Left lung (tissue), 10 donors: ENCODE data around the gene MLNR. TPM values are rescaled to one million over a fixed set of nuclear protein-coding genes. Genes with fewer than 3 reads are reported as not detected.

ENCODE experiments used
- ATAC-seq: fragments of 200-7000 bp; cut with Tn5 transposase; one replicate; pipeline ENCODE4 v1.9.1; 2020; ENCODE audit warnings: moderate library complexity
- DNase-seq, 4 donors: peaks; one replicate each; pipeline ENCODE4 v3.0.0-alpha.2; 2013 to 2020
- H3K27ac ChIP-seq, 2 donors: fragments of 200-600 bp; sonication (generic) in 1 of 2; one replicate each; pipeline versions ENCODE4 v1.5.0 to v1.8.0; 2020 to 2021
- H3K27me3 ChIP-seq, 2 donors: fragments of 200-600 bp; sonication (generic) in 1 of 2; one replicate each; pipeline versions ENCODE4 v1.5.0 to v1.8.0; 2020 to 2021
- H3K36me3 ChIP-seq, 2 donors: fragments of 200-600 bp; sonication (generic) in 1 of 2; one replicate each; pipeline versions ENCODE4 v1.5.0 to v1.8.0; 2020 to 2021
- H3K4me1 ChIP-seq, 2 donors: fragments of 200-600 bp; one replicate each; pipeline ENCODE4 v1.8.0; 2021
- H3K4me3 ChIP-seq, 2 donors: fragments of 200-600 bp; sonication (generic) in 1 of 2; one replicate each; pipeline versions ENCODE4 v1.5.0 to v1.8.0; 2020 to 2021; ENCODE audit warnings: mild to moderate bottlenecking in 1 of 2
- H3K9me3 ChIP-seq, 2 donors: fragments of 200-600 bp; sonication (generic) in 1 of 2; one replicate each; pipeline versions ENCODE4 v1.5.0 to v1.8.0; 2020 to 2021
- intact Hi-C, 2 donors: fragments of 100-400 bp; cut with DNase I; formaldehyde crosslinking; loops; one replicate each; pipeline versions ENCODE4 v1.11.2 to v1.14.2; 2022
- polyA plus RNA-seq, 6 donors: library from polyadenylated mRNA; unstranded; fragments of 120-200 nt; gene quantifications; one replicate each; pipeline ENCODE4 v1.2.1, GENCODE V29; 2013; ENCODE audit not compliant: insufficient read length in 6 of 6
- total RNA-seq, 2 donors: library from RNA; stranded (reverse); fragmentation: NEBNext Ultra II Directional; extraction: Animal tissue kit (Norgen Biotek cat#: 25700); gene quantifications; one replicate each; pipeline ENCODE4 v1.2.1, GENCODE V29; 2021
- TF ChIP-seq, protein P1 (sequence below), 2 donors: fragments of 200-600 bp; sonication (generic) in 1 of 2; IDR thresholded peaks; one replicate each; pipeline versions ENCODE4 v1.5.0 to v1.8.0; 2021; ENCODE audit warnings: antibody characterized with exemption in 2 of 2
- donor health status: DM: no; HTN: yes; CAD: no.
- donor health status: DM: no; HTN: no; CAD: no.

MLNR gene
- total and polyA plus RNA-seq, 8 donors: 0.13 to 0.31 (median 0.17) TPM; not detected in 3

DNA sequence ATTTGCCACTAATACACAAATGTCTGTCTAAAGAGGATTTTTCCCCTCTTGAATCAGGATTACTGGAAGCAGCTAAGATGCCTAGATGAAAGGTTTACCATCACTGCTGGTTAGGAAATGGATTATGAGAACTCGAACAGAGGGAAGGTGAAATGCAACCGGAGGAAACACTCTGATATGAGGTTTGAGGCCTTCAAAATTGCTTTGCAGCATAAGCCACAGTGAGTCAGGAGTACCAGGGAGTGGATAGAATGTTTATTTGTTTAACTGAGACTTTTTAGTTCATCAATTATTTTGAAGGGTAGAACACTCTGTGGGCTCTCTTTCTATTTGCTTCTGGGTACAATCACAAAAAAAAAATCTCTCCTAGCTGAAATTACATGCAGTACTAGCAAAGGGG is 45.7 kb downstream of the MLNR start:
- ATAC-seq (no peak), DNase-seq (no peak)
- peaks cover 0 to 45% of the 10 kb centered on the region in 2 donors for H3K36me3 ChIP-seq
- no peaks in the 10 kb centered on the region for H3K9me3 ChIP-seq
- intact Hi-C loops: no loop called here
- H3K4me1 ChIP-seq: no peaks in the 10 kb centered on the region
- TF ChIP-seq, protein P1, sequence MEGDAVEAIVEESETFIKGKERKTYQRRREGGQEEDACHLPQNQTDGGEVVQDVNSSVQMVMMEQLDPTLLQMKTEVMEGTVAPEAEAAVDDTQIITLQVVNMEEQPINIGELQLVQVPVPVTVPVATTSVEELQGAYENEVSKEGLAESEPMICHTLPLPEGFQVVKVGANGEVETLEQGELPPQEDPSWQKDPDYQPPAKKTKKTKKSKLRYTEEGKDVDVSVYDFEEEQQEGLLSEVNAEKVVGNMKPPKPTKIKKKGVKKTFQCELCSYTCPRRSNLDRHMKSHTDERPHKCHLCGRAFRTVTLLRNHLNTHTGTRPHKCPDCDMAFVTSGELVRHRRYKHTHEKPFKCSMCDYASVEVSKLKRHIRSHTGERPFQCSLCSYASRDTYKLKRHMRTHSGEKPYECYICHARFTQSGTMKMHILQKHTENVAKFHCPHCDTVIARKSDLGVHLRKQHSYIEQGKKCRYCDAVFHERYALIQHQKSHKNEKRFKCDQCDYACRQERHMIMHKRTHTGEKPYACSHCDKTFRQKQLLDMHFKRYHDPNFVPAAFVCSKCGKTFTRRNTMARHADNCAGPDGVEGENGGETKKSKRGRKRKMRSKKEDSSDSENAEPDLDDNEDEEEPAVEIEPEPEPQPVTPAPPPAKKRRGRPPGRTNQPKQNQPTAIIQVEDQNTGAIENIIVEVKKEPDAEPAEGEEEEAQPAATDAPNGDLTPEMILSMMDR (IDR thresholded peaks at IDR 0.05): no peak
- no peaks in the 10 kb centered on the region for H3K27me3 ChIP-seq
- no peak overlapping the region for H3K27ac ChIP-seq
- H3K4me3 ChIP-seq: no peak overlapping the region

DNA sequence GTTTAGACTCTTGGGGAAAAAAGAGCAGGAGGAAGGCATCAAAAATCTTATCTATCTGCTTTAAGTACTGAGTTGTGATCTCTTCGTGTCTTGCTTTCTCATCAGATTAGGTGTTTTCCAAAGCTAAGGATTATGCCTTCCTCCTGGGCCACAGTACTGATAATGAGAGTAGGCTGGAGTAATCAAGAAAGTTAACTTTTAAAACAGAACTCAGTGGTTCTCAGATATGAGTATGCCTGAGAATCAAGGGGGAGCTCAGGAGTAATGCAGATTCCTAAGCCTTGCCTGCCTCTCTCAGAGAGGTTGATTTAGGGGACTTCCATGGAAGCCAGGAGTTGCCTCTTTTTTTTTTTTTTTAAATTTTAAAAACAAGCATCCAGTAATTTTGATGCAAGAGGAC is 51.1 kb downstream of the MLNR start:
- Histone ChIP-seq H3K36me3 (peaks cover 0 to 20% of the 10 kb centered on the region in 2 donors), H3K27ac (no peak overlapping the region), H3K27me3 (no peaks in the 10 kb centered on the region), H3K4me1 (no peaks in the 10 kb centered on the region), H3K9me3 (no peaks in the 10 kb centered on the region), H3K4me3 (no peak overlapping the region)
- TF ChIP-seq, protein P1 (IDR thresholded peaks at IDR 0.05): no peak
- DNase-seq: no peak
- ATAC-seq: no peak
- intact Hi-C loops: no loop called here

Other genes with a start within 250 kb of the MLNR start
- 10 to 100 TPM; 55.5 to 65.4 TPM for gene FNDC3A, start 244.4 kb upstream of the MLNR start, total RNA-seq
- 10 to 100 TPM; 67.9 to 80.5 (median 70.9) TPM for gene FNDC3A, start 244.4 kb upstream of the MLNR start, polyA plus RNA-seq
- gene CDADC1, start 27.6 kb downstream of the MLNR start, total RNA-seq: 10 to 100 TPM; 11.6 to 12.9 TPM
- 10 to 100 TPM; 13.6 to 17.8 (median 15.1) TPM for gene CDADC1, start 27.6 kb downstream of the MLNR start, polyA plus RNA-seq
- gene CAB39L, start 223.7 kb downstream of the MLNR start, total RNA-seq: 10 to 100 TPM in 1 of 2 donors, 1 to 10 TPM in 1; 8.6 to 12.8 TPM
- 10 to 100 TPM in 3 of 6 donors, 1 to 10 TPM in 3; 9.2 to 11.4 (median 10.1) TPM for gene CAB39L, start 223.7 kb downstream of the MLNR start, polyA plus RNA-seq
- gene SETDB2, start 223.9 kb downstream of the MLNR start, total RNA-seq: 10 to 100 TPM; 11.4 to 14.0 TPM
- gene SETDB2, start 223.9 kb downstream of the MLNR start, polyA plus RNA-seq: 10 to 100 TPM; 17.6 to 19.6 (median 18.9) TPM